Spleen (tissue), 11 donors: ENCODE results near the gene IFT81. TPM values are rescaled to one million over a fixed set of nuclear protein-coding genes. Genes with fewer than 3 reads are reported as not detected.
"Not testable (repeated sequence)": the region's sequence is repeated elsewhere in the genome, so short reads cannot be mapped to it uniquely, and the experiment has no call there.

Experiments used
- DNase-seq: peaks from one replicate; pipeline ENCODE4 v3.0.0-alpha.2; 2020
- H3K27ac ChIP-seq, 8 donors: fragments of 200-600 bp; sonication (generic) in 7 of 8; 1 replicate in 4 of 8; 2 replicates in 4 of 8; pipeline versions ENCODE4 v1.5.0 to v1.8.0; 2016 to 2021; ENCODE audit warnings: inconsistent platforms in 4 of 8, mild to moderate bottlenecking in 4 of 8, moderate library complexity in 1 of 8
- H3K27me3 ChIP-seq, 7 donors: fragments of 200-600 bp; sonication (generic) in 6 of 7; replicated peaks in 1 of 7; 1 replicate in 4 of 7; 2 replicates in 3 of 7; pipeline versions ENCODE4 v1.5.0 to v1.8.0; 2016 to 2021; ENCODE audit warnings: inconsistent platforms in 3 of 7, mild to moderate bottlenecking in 1 of 7
- H3K36me3 ChIP-seq, 6 donors: fragments of 200-600 bp; sonication (generic) in 5 of 6; 1 replicate in 4 of 6; 2 replicates in 2 of 6; pipeline versions ENCODE4 v1.5.0 to v1.8.0; 2016 to 2021; ENCODE audit warnings: inconsistent platforms in 2 of 6
- H3K4me1 ChIP-seq, 6 donors: fragments of 200-600 bp; sonication (generic) in 5 of 6; 1 replicate in 3 of 6; 2 replicates in 3 of 6; pipeline versions ENCODE4 v1.5.0 to v1.8.0; 2016 to 2021; ENCODE audit warnings: inconsistent platforms in 3 of 6
- H3K4me3 ChIP-seq, 8 donors: fragments of 200-600 bp; sonication (generic) in 7 of 8; 1 replicate in 4 of 8; 2 replicates in 4 of 8; pipeline versions ENCODE4 v1.5.0 to v1.8.0; 2016 to 2021; ENCODE audit warnings: inconsistent platforms in 4 of 8, mild to moderate bottlenecking in 4 of 8, moderate library complexity in 2 of 8
- H3K9me3 ChIP-seq, 8 donors: fragments of 200-600 bp; sonication (generic) in 7 of 8; 1 replicate in 4 of 8; 2 replicates in 4 of 8; pipeline versions ENCODE4 v1.5.0 to v1.8.0; 2016 to 2021; ENCODE audit warnings: inconsistent platforms in 4 of 8
- POLR2A ChIP-seq, 3 donors: fragments of 450-650 bp; IDR thresholded peaks; one replicate each; pipeline ENCODE4 v1.5.1; 2017; ENCODE audit warnings: antibody characterized with exemption in 3 of 3, mild to moderate bottlenecking in 1 of 3
- POLR2AphosphoS5 ChIP-seq, 3 donors: sonication (generic); formaldehyde crosslinking; IDR thresholded peaks; one replicate each; pipeline ENCODE4 v1.5.1; 2017; ENCODE audit warnings: antibody characterized with exemption in 3 of 3
- WGBS, 5 donors: extraction: QIAGEN DNeasy Blood & Tissue Kit in 3 of 5; methylation state at CpG; one replicate each; pipeline versions ENCODE4 v1.1.5 to v1.1.7; 2013 to 2018; 5-methylcytosine and 5-hydroxymethylcytosine counted together
- intact Hi-C: fragments of 100-400 bp; cut with DNase I; formaldehyde crosslinking; loops from one replicate; pipeline ENCODE4 v1.15.0; 2023; ENCODE audit warnings: low total_unique reads
- polyA plus RNA-seq, 3 donors: library from polyadenylated mRNA; stranded (reverse); fragments of 200-250 nt; gene quantifications; one replicate each; pipeline ENCODE4 v1.2.1, GENCODE V29; 2013
- total RNA-seq, 7 donors: library from RNA; depleted of rRNA in 3 of 7; stranded (reverse); fragments of >200 nt in 3 of 7; fragmentation: NEBNext Ultra II Directional in 4 of 7; extraction: Animal tissue kit (Norgen Biotek cat#: 25700) in 4 of 7; gene quantifications; one replicate each; pipeline versions ENCODE4 v1.1.0 to v1.2.1, GENCODE V29; 2016 to 2021
- TF ChIP-seq, protein P1 (sequence below), 11 experiments: fragments of 200-600 bp in 7 of 11; fragments of 450-650 bp in 4 of 11; sonication (generic) in 4 of 11; IDR thresholded peaks in 8 of 11; conservative IDR thresholded peaks in 3 of 11; 1 replicate in 7 of 11; 2 replicates in 4 of 11; pipeline versions ENCODE4 v1.4.0 to v1.8.0; 2016 to 2021; ENCODE audit warnings: antibody characterized with exemption in 11 of 11, inconsistent platforms in 4 of 11, mild to moderate bottlenecking in 1 of 11
- donor health status: healthy with polysubstance abuse.
- donor health status: DM: no; HTN: no; CAD: no; lungs with moderate emphysema.
- donor health status: DM: no; HTN: no; CAD: no.
- donor health status: Bipolar disorder and iron deficiency.
- donor health status: healthy.
- donor health status: DM: no; HTN: no; CAD: no.
- donor health status: DM: yes; HTN: yes; CAD: no.

The IFT81 gene
- total and polyA plus RNA-seq, 10 donors = 1.8 to 10.1 (median 5.2) TPM

DNA sequence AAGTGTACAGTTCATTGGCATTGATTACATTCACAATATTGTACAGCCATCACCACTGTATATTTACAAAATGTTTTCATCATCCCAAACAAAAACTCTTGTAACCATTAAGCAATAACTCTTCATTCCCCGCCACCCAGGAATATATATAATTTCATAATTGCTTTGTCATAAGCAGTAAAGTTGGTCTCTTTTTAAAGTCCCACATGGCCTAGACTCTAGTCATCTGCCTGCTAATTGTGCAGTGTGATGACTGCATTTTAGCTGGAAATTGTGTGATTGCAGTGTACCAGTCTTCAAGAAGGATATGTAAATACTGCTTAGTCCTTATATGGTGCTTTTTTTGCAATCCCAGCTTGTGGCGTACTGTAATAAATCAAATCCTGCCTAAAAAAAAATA, 81.8 kb downstream of the IFT81 start:
- Histone ChIP-seq H3K36me3 (peaks cover 0 to 21% (median 0%) of the 10 kb centered on the region in 6 donors), H3K4me3 (no peak overlapping the region), H3K4me1 (no peaks in the 10 kb centered on the region), H3K27me3 (no peaks in the 10 kb centered on the region), H3K27ac (no peak overlapping the region), H3K9me3 (no peaks in the 10 kb centered on the region)
- WGBS, 5 donors = 72 to 93% (median 88%) methylated on average over 2 of the region's 2 CpGs
- TF ChIP-seq POLR2A (IDR thresholded peaks at IDR 0.05) (no peak), POLR2AphosphoS5 (IDR thresholded peaks at IDR 0.05) (no peak)
- TF ChIP-seq, protein P1, sequence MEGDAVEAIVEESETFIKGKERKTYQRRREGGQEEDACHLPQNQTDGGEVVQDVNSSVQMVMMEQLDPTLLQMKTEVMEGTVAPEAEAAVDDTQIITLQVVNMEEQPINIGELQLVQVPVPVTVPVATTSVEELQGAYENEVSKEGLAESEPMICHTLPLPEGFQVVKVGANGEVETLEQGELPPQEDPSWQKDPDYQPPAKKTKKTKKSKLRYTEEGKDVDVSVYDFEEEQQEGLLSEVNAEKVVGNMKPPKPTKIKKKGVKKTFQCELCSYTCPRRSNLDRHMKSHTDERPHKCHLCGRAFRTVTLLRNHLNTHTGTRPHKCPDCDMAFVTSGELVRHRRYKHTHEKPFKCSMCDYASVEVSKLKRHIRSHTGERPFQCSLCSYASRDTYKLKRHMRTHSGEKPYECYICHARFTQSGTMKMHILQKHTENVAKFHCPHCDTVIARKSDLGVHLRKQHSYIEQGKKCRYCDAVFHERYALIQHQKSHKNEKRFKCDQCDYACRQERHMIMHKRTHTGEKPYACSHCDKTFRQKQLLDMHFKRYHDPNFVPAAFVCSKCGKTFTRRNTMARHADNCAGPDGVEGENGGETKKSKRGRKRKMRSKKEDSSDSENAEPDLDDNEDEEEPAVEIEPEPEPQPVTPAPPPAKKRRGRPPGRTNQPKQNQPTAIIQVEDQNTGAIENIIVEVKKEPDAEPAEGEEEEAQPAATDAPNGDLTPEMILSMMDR (IDR thresholded peaks at IDR 0.05 in 8 of 11, conservative IDR thresholded peaks at IDR 0.05 in 3 of 11) = no peak
- no peak for DNase-seq
- intact Hi-C loops = no loop called here

GRCh38 chr12:110211639-110212536, 87.7 kb downstream of the IFT81 start:
- H3K4me3 ChIP-seq, DNase-seq, H3K36me3 ChIP-seq, intact Hi-C loops, H3K27ac ChIP-seq, H3K27me3 ChIP-seq, H3K4me1 ChIP-seq: not testable (repeated sequence)
- peaks cover 0 to 14% (median 7%) of the 10 kb centered on the region in 8 donors for H3K9me3 ChIP-seq
- 92 to 97% (median 95%) methylated on average over 10 of the region's 10 CpGs for WGBS, 5 donors

GRCh38 chr12:110217996-110218674, 94.0 kb downstream of the IFT81 start:
- WGBS, 5 donors = 87 to 92% (median 92%) methylated on average over 7 of the region's 7 CpGs
- Histone ChIP-seq H3K9me3 (peaks cover 0 to 6% (median 3%) of the 10 kb centered on the region in 8 donors), H3K27ac (no peak overlapping the region), H3K4me1 (no peaks in the 10 kb centered on the region), H3K27me3 (no peaks in the 10 kb centered on the region), H3K4me3 (no peak overlapping the region), H3K36me3 (peaks cover 0 to 12% (median 0%) of the 10 kb centered on the region in 6 donors)
- intact Hi-C loops = no loop called here
- no peak for DNase-seq
- TF ChIP-seq POLR2A (IDR thresholded peaks at IDR 0.05) = no peak

GRCh38 chr12:110222027-110222426, 97.9 kb downstream of the IFT81 start:
- TF ChIP-seq POLR2A (IDR thresholded peaks at IDR 0.05) (no peak), POLR2AphosphoS5 (IDR thresholded peaks at IDR 0.05) (no peak)
- TF ChIP-seq, protein P1 (IDR thresholded peaks at IDR 0.05 in 8 of 11, conservative IDR thresholded peaks at IDR 0.05 in 3 of 11) = no peak
- Histone ChIP-seq H3K9me3 (no peaks in the 10 kb centered on the region), H3K36me3 (peaks cover 0 to 12% (median 0%) of the 10 kb centered on the region in 6 donors), H3K4me3 (no peak overlapping the region), H3K4me1 (peaks cover 0 to 16% (median 10%) of the 10 kb centered on the region in 6 donors), H3K27ac (no peak overlapping the region), H3K27me3 (no peaks in the 10 kb centered on the region)
- DNase-seq = no peak
- intact Hi-C loops = no loop called here

DNA sequence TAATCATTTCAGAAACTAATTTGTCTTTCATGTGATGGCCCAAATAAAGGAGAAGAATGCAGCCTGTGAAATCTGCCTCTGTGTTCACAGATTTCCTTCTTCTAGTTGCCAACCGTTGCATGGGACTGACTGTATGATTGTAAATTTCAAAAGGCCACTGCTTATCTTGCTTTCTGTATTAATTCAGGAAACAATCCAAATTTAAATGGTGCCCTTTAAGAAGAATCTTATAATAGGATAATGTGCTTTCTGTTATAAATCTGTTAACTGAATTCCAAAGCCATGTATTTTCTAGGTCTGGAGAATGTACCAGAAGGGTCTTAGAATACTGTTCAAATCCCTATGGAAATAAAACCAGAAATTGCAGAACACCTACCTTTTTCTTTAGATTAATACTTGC, 98.3 kb downstream of the IFT81 start:
- intact Hi-C loops = no loop called here
- no peak for TF ChIP-seq POLR2AphosphoS5 (IDR thresholded peaks at IDR 0.05)
- no peak for TF ChIP-seq POLR2A (IDR thresholded peaks at IDR 0.05)
- TF ChIP-seq, protein P1 (IDR thresholded peaks at IDR 0.05 in 8 of 11, conservative IDR thresholded peaks at IDR 0.05 in 3 of 11) = no peak
- WGBS, 5 donors = 50 to 83% (median 66%) methylated on average over 1 of the region's 1 CpG
- Histone ChIP-seq H3K4me3 (no peak overlapping the region), H3K36me3 (peaks cover 0 to 12% (median 0%) of the 10 kb centered on the region in 6 donors), H3K27me3 (no peaks in the 10 kb centered on the region), H3K27ac (no peak overlapping the region), H3K9me3 (no peaks in the 10 kb centered on the region), H3K4me1 (peaks cover 0 to 16% (median 10%) of the 10 kb centered on the region in 6 donors)
- no peak for DNase-seq
